ENCODE measurements around the gene TMIE.
"Not testable (repeated sequence)": the region's sequence is repeated elsewhere in the genome, so short reads cannot be mapped to it uniquely, and the experiment has no call there.

Gene TMIE

DNA sequence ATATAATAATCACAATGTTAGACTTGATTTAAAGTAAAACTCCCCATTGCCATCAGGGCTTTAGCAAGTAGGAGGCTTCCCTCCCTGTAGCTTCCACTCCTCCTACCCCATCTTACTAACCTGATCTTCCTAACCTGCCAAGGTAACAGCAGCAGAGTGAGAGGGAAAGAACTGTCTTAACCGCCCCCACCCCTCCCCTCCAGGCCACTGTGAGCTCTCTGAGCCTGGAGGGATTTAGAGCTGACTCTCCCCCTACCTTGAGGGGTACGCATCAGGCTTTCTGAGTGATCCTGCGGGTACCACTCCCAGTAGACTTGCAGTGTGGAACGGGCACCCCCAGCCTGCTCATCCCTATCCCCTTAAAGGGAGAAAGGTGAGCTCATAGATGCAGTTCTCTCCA is 27.8 kb downstream of the TMIE start:
- no peak for DNase-seq

DNA sequence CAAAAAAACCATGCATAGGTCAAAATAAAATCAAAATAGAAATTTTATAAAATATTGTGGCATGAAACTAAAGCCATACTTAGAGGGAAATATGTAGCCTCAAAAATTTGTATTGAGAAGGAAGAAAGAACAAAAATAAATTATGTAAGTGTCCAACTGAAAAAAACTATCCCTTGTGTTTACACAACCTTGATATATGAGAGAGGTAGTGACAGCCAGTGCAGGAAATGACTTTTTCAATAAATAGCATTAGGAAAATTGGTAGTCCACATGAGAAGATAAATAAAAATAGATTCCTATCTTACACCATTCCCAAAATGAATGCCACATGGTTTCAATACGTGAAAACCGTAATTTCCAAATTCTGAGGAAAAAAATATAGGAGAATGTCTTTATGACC is 29.6 kb downstream of the TMIE start:
- DNase-seq = no peak

DNA sequence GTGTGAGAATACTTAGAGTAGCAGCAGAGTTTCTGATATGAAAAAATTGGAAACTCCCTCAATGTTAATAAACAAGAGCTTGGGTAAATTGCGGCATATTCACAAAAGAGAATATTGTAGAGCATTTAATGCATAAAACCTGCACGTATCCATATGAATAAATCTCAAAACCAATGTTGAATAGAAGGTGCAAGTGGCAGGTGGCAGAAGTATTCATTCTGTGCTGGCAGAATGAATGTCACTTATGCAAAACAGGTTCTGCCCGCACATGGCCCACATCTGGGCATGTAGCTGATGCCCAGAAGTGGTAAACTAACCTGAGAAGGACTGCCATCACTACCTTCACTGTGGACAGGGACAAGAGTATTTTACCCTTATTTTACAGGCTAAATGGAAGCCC is 30.6 kb downstream of the TMIE start:
- DNase-seq = no peak

DNA sequence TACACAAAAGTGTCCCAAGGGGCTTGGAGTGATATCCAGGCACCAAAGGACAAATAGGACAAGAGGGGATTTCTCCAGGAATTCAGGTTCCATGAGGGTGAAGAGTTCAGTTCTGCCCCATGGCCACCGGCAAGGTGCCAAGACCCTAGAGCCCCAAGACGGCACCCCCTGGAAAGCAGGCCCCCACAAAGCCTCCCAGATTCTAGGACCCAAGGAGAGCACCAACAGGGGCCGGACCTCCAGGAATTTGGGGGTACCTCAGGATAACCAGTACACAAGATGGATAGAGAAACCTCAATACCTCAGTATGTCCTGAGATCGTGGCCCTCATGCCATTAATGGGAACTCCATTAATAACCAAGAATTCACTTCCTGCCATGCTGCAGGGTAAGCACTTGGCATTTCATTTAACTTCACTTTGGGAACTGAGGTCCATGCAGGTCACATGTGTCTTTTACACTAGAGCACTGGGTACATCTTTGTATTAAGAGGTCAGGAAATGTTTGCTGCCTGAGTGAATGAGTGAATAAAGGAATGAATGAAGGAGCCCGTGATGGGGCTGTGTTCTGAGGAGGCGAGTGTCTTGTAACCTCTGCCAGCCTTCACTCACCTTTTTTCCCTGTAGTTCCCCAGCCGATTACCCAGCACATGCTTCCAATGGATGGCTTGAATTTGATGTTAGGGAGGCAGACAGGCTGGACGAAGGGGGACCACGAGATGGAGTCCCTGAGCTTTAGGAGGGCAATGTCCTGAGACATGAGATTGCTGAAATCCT is 32.0 kb downstream of the TMIE start:
- no peak for DNase-seq

DNA sequence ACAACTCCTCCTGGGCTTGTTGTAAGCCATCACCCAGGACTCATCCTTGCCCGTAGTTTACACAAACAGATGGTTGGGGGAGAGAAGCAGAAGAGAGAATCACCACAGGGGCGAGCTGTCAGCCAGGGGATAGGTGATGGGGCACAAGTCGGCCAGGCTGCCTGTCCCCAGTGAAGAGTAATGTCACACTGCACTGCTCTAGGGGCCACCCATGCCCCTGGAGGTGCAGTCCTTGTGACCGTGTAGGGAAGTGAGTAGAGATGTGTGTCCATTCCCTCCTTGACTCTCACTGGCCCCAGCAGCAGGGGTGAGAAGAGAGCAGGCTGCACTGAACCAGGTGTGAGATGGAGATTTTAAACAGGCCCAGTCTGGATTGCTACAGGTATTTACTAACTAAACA is 33.6 kb downstream of the TMIE start:
- no peak for DNase-seq

DNA sequence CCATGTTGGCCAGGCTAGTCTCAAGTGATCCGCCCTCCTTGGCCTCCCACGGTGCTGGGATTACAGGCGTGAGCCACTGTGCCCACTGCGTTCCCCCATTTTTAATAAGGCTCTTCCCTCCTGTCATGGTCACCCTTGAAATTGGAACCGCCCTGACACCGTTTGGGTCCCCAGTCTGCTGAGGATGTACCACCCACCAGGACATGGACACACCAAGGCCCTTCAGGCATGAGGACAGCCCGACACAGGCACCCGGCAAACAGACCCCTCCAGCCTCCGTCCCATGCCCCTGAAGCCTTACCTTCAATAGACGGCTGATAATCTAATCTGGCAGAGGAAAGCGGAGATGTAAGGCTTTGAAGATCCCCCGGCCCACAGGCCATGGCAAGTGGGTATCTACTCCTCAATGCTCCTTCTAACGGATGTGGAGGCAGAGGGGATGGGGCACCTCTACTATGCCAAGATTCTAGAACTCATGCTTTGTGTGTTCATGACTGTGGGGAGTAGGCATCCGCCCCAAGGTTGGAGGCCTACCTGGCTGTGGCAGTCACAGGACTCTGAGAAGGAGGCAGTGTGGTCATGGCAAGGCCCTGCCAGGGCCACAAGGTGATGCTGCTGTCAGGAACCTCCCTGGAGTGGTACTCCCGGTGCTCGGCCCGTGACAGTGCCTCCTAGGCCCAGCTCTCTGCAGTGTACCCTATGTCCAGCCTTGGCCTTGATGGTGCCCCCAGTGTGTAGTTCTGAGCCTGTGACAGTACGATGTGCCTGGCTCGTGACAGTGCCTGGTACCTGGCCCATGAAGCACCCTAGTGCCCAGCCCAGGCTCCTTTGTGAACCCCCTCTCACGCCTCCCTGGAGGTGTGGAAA is 35.0 kb downstream of the TMIE start:
- no peak for DNase-seq

DNA sequence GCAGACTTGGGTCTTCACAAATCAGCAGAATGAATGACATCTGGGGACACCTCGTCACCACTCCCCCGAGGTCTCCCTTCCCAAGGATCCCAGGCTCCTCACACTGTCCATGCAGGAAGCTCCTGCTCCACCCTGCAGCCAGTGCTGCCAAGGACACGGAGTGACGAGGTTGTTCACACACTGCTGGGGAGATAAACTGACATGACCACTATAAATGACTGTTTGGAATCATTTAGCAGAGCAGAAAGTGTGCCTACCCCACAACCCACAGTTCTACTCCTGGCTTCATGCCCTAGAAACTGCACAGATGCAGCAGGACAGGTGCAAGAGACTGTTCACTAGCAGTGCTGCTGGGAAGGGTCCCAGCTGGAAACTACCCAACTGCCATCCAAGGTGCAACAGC is 36.1 kb downstream of the TMIE start:
- no peak for DNase-seq

DNA sequence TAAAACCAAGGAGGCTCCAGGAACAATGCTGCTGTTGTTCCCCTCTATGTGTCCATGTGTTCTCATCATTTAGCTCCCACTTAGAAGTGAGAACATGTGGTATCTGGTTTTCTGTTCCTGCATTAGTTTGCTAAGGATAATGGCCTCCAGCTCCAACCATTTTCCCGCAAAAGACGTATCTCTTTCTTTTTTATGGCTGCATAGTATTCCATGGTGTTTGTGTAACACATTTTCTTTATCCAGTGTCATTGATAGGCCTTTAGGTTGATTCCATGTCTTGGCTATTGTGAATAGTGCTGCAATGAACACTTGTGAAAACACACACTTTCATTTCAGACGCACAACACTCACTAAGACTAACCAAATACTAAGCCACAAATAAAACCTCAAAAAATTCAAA is 38.4 kb downstream of the TMIE start:
- DNase-seq = not testable (repeated sequence)

DNA sequence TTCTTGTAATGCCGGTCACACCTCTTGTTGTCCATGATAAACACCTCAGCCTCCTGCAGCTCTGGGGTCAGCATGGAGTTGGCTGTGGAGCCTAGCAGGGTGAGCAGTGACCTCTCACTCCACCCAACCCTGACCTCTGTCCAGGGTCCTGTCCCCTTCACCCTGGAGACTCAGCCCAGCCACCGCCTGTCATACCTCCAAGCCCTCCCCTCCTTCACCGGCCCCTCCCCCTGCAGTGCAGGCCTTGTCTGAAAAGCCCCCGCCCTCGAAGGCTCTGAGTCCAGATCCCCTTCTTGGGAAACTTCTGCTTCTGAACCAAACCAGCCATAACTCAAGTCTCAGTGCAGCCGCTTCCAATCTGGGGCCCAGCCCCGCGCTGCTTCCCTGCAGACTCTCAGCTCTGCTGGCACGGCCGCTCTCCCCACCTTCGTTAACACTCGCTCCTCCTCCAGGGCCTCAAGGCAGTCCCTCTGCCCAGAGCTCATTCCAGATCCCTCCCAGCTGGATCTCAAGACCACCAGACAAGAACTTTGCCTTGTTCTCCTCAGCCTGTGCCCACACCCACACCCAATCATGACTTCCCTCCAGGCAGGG is 41.9 kb downstream of the TMIE start:
- no peak for DNase-seq

DNA sequence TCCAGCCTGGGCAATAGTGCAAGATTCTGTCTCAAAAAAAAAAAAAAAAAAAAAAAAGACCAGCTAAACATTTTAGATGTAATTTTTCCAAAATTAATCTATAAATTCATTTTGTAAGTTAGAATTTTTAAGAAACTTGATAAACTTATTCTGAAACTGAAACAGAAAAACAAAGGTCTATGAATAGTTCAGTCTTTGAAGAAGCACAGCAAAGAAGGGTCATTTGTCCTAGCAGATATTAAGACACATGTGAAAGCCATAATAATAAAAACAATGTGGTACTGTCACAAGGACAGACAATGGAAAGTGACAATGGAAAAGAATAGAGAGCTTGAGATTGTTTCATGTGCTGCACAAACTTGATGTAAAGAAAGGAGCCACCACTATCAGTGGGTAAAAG is 45.5 kb downstream of the TMIE start:
- no peak for DNase-seq

DNA sequence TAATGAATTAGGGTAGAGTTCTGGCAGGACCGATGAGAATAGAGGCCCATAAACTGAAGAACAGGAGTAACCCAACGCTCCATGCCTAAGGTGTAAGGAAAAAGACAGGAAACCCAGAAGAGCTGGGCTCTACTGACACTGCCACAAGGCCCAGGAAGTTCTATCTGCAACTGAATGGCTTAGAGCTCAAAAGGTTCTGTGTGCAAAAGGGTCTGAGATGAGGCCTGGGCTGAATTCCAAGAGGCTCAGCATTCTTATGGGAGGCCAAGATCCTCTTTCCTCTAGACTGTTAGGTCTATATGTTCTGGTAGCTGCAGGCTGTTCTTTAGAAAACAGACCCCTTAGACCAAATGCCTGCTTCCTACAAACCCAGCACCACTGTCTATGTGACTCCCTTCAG is 47.0 kb downstream of the TMIE start:
- DNase-seq = no peak

DNA sequence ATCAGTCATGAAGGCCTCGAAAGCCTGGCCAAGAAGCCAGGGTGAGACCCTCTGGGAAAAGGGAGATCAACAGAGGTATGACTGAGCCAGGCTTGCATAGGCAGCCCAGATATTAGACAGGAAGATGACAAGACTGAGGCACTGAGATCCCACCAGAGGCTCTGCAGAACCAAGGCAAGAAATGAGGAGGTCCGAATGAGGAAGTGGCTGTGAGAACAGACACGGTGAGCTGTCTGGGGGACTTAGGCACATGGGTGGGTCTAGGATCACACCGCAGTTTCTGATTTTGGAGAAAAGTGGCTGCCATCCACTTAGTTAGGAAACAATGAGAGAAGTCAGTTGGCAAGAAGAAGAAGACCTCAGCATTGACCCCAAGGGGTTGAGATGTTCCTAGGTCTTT is 47.9 kb downstream of the TMIE start:
- DNase-seq = no peak

DNA sequence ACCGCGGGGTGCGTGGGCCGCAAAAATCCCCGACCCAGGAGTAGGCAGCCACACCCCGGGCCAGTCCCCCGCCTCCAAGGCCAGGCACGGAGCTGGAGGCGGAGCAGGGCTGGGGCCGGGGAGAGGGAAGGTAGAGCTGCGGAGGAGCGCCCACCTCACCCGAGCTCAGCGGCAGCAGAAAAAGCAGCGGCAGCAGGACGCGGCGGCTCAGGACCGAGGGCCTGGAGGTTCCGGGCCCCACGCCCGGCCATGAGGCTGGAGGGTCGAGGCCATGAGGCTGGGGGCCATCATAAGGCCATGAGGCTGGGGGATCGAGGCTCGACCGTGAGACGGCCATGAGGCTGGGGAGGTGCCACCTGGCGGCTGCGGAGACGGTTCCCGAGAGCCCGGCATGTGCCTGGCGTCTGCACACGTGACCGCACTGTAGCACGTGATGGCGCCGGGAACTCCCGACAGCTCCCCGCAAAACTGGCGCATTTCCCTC is 49.4 kb downstream of the TMIE start:
- DNase-seq = no peak

DNA sequence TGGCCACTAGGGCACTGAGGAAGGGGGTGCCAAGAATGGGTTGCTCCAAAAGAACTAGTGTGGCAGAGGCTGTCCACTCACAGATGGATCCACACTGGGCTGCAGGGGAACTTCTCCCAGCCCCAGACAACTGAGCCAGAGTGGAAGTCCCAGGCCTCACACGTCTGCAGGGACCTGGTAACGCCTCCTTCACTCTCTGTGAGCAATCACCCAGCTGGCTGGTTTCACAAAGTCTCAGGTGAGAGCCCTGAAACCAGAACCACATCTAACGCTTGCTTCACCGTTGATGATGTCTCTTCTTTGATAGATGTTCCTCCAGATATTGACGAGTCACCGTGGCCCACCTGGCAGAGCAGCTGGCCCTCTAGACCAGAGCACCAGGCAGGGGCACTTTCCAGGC is 51.9 kb downstream of the TMIE start:
- DNase-seq = not testable (repeated sequence)

DNA sequence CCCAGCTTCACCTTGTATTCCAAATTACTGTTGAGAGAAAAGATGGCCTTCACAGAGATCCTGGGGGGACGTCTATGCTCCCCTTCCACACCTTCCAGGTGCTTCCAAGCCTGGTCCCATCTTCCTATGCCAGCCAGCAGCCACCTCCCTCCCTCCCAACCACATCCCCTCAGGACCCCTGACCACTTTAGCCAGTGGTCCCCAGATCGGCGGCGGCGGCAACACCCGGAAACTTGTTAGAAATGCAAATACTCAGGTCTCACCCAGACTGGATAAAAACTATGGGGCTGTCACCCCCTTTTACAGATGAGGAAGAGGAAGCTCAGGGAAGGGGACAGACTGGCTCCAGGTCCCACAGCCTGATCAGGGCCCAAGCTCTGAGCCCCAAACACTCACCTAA is 54.5 kb downstream of the TMIE start:
- no peak for DNase-seq

DNA sequence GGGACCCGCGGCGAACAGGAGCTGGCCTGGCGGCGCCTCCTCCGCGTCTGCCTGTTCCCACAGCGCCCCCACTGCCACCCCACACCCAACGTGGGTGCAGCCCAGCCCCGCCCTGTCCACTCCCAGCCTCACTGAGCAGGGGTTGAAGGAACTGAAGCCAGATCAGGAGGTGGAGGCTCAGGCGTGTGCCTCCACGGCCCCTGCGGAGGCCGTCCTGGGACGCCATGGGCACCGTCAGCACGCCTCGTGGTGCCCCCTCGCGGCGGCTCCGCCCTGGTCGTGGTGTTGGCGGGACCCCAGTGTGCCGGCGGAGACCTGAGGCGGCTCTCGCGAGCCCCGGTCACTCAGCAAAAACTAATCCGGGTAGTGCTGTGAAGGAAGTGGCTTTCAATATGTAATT is 55.5 kb downstream of the TMIE start:
- DNase-seq = no peak

DNA sequence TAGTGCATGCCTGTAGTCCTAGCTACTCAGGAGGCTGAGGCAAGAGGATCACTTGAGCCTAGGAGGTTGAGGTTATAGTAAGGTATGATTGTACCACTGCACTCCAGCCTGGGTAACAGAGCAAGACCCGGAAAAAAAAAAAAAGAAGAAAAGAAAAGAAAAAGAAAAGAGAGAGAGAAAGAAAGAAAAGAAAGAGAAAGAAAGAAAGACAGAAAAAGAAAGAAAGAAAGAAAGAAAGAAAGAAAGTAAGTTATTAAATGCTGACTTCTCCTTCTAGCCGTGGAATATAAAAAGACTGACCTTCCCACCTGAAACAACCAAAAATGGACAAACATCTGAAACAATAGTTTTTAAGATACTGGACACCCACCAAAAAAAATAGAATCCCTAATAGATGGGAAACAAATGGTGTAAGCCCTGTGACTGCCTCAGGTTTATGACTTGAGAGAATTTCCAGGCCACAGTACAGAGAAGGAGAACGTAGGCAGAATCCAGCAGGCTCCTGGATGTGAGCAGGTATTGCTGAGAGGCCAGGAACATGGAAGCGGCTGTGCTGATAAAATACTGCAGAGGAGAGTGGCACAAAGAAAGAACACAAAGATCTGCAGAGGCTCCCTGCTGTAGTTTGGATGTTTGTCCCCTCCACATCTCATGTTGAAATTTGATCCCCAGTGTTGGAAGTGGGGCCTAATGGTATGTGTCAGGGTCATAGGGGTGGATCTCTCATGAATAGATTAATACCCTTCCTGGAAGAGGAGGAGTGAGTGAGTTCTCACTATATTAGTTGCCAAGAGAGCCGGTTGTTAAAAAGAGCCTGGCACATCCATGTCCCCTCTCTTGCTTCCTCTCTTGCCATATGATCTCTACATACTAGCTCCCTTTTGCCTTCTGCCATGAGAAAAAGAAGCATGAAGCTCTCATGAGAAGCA is 58.3 kb downstream of the TMIE start:
- DNase-seq = no peak

All from left hindlimb (tissue), 1 donor.